GM13977 (cell line): ENCODE measurements around the gene MATCAP1.

ENCODE experiments used
- DNase-seq: peaks from one replicate; pipeline ENCODE4 v3.0.0; 2012; ENCODE audit warnings: low spot score
- in situ Hi-C: fragments of 300-500 bp; cut with MboI; formaldehyde crosslinking; loops from one replicate; pipeline ENCODE4 v1.12.0; 2022; ENCODE audit warnings: low sequenced_read_pairs, low pct_unique_long_range_greater_than_20kb, mixed read lengths, inconsistent platforms; ENCODE audit not compliant: unreplicated experiment
- TF ChIP-seq, protein P1 (sequence below): IDR thresholded peaks from 2 replicates; pipeline ENCODE4 v1.5.1; 2012; ENCODE audit warnings: mild to moderate bottlenecking, control low read depth; ENCODE audit not compliant: insufficient read depth; ENCODE audit errors: extremely low read depth, missing control alignments

The MATCAP1 gene

GRCh38 chr16:67213197-67214019 lies 29.6 kb upstream of the MATCAP1 start:
- in situ Hi-C loops = no loop called here
- TF ChIP-seq, protein P1, sequence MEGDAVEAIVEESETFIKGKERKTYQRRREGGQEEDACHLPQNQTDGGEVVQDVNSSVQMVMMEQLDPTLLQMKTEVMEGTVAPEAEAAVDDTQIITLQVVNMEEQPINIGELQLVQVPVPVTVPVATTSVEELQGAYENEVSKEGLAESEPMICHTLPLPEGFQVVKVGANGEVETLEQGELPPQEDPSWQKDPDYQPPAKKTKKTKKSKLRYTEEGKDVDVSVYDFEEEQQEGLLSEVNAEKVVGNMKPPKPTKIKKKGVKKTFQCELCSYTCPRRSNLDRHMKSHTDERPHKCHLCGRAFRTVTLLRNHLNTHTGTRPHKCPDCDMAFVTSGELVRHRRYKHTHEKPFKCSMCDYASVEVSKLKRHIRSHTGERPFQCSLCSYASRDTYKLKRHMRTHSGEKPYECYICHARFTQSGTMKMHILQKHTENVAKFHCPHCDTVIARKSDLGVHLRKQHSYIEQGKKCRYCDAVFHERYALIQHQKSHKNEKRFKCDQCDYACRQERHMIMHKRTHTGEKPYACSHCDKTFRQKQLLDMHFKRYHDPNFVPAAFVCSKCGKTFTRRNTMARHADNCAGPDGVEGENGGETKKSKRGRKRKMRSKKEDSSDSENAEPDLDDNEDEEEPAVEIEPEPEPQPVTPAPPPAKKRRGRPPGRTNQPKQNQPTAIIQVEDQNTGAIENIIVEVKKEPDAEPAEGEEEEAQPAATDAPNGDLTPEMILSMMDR = no peak

DNA sequence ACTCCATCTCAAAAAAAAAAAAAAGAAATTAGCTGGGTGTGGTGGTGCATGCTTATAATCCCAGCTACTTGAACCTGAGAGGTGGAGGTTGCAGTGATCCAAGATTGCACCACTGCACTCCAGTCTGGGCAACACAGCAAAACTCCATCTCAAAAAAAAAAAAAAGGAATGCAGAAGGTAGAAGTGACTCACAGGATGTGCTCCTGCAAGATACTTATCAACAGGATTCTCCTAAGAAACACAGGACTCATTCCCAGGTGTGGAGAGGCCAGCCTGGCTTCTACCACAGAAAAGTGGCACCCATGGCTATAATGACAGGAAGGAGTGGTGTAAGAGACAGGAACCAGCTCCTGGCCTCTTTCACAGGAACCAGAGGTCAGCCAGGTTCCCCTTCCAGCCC lies 29.0 kb upstream of the MATCAP1 start:
- DNase-seq = no peak
- TF ChIP-seq, protein P1 = no peak
- in situ Hi-C loops = no loop called here

More at GRCh38 chr16:67213197-67214019, 29.6 kb upstream of the MATCAP1 start:
- no peak for DNase-seq

GRCh38 chr16:67211674-67212073 lies 27.9 kb upstream of the MATCAP1 start:
- no peak for DNase-seq
- in situ Hi-C loops = no loop called here
- TF ChIP-seq, protein P1 = no peak

DNA sequence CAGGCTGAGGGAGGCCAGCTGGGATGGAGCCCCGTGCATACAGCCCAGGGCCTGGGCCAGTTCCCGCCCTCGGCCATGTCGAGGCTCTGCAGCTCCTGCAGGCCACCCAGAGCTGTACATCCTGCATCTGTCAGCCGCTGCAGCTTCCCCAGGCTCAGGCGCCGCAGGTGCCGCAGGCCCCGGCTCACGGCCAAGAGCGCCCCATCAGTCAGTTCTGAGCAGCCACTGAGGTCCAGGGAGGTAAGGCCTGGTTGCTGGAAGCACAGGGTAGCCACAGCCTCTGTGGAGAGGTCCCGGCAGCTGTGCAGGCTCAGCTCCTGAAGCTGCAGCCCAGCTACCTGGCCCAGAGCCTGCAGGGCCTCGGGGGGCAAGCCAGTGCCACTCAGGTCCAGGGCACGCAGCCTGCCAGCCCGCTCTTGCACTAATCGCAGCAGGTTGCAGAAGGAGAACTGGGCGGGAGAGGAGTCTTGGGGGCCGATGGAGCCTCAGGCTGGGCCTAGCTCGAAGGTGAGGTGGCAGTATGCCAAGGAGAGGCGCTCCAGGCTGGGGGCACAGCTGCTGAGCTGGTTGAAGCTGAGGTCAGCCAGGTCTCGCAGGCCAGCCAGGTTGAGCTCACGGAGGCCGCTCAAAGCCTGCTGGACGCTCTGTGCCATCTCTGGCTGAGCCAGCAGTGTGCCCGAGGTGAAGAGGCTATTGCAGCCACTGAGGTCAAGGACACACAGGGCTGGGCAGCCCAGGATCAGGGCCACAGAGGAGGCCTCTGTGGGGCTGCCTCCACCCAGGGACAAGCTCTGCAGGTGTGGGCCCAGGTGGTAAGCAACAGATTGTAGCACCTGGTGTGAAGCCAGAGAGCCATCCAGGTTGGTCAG lies 26.5 kb upstream of the MATCAP1 start:
- in situ Hi-C loops = no loop called here
- DNase-seq = no peak
- TF ChIP-seq, protein P1 = no peak

GRCh38 chr16:67209565-67209964 lies 25.8 kb upstream of the MATCAP1 start:
- in situ Hi-C loops = no loop called here
- TF ChIP-seq, protein P1 = no peak
- DNase-seq = no peak

DNA sequence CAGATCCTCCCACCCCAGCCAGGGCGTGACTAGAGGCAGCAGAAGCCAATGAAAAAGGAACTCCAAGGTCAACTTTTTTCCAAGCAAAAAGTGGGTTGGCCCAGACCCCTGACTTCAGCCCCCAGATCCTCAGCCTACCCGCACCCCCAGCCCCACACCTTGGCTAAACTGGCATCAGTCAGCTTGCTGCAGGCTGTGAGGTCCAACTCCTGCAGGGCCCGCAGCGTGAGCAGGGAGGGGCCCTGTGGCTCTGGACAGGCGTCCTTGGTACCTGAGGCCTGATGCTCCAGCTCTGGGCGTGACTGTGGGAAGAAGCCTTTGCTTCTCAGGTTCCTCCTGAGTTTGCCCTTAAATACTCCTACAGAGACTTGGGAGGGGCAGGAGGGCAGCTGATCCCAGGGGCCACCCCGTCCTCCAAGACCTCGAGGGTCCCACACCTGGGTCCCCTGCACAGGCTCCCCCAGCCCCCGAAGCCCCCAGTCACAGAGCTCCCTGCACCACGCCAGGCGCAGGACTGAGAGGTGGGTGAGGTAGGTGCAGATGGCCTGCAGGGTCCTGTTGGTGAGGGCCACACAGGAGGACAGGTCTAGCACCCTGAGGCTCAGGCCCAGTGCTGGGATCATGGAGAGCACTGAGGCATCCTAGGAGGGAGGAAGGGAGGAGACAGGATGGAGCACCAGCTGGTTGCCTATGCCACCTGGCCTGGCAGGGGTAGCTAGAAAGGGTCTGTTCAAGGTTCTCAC lies 24.6 kb upstream of the MATCAP1 start:
- in situ Hi-C loops = no loop called here
- no peak for DNase-seq
- TF ChIP-seq, protein P1 = no peak
